Glutamatergic neuron (in vitro differentiated cells): ENCODE measurements around the gene PHKB. TPM values are rescaled to one million over a fixed set of nuclear protein-coding genes. Genes with fewer than 3 reads are reported as not detected.

ENCODE experiments used
- DNase-seq: peaks from one replicate; pipeline ENCODE4 v3.0.0; 2022
- H3K27ac Mint-ChIP-seq: one replicate; pipeline ENCODE4 v1.8.0; 2020; ENCODE audit warnings: mild to moderate bottlenecking, mixed read lengths, inconsistent platforms; ENCODE audit not compliant: unreplicated experiment
- H3K27me3 Mint-ChIP-seq: one replicate; pipeline ENCODE4 v1.8.0; 2020; ENCODE audit warnings: mild to moderate bottlenecking, moderate library complexity, mixed read lengths, inconsistent platforms; ENCODE audit not compliant: unreplicated experiment
- H3K36me3 Mint-ChIP-seq: one replicate; pipeline ENCODE4 v1.8.0; 2020; ENCODE audit warnings: mild to moderate bottlenecking, mixed read lengths, inconsistent platforms; ENCODE audit not compliant: unreplicated experiment
- H3K4me1 Mint-ChIP-seq: one replicate; pipeline ENCODE4 v1.8.0; 2020; ENCODE audit warnings: mild to moderate bottlenecking, low read depth, mixed read lengths, inconsistent platforms; ENCODE audit not compliant: unreplicated experiment
- H3K4me3 Mint-ChIP-seq: one replicate; pipeline ENCODE4 v1.8.0; 2020; ENCODE audit warnings: mild to moderate bottlenecking, mixed read lengths, inconsistent platforms; ENCODE audit not compliant: unreplicated experiment
- H3K9me3 Mint-ChIP-seq: one replicate; pipeline ENCODE4 v1.8.0; 2020; ENCODE audit warnings: mild to moderate bottlenecking, moderate library complexity, mixed read lengths, inconsistent platforms; ENCODE audit not compliant: unreplicated experiment
- total RNA-seq: library from RNA; stranded (reverse); fragmentation: NEBNext Ultra II Directional; extraction: Animal tissue kit (Norgen Biotek cat#: 25700); gene quantifications from one replicate; pipeline ENCODE4 v1.2.1, GENCODE V29; 2021; ENCODE audit not compliant: unreplicated experiment
- TF ChIP-seq, protein P1 (sequence below): fragments of 200-600 bp; sonication (generic); IDR thresholded peaks from one replicate; pipeline ENCODE4 v1.5.0; 2021; ENCODE audit not compliant: partially characterized antibody, unreplicated experiment

Gene PHKB
- total RNA-seq, 1 donor from 2014 or later, result 123 TPM

DNA sequence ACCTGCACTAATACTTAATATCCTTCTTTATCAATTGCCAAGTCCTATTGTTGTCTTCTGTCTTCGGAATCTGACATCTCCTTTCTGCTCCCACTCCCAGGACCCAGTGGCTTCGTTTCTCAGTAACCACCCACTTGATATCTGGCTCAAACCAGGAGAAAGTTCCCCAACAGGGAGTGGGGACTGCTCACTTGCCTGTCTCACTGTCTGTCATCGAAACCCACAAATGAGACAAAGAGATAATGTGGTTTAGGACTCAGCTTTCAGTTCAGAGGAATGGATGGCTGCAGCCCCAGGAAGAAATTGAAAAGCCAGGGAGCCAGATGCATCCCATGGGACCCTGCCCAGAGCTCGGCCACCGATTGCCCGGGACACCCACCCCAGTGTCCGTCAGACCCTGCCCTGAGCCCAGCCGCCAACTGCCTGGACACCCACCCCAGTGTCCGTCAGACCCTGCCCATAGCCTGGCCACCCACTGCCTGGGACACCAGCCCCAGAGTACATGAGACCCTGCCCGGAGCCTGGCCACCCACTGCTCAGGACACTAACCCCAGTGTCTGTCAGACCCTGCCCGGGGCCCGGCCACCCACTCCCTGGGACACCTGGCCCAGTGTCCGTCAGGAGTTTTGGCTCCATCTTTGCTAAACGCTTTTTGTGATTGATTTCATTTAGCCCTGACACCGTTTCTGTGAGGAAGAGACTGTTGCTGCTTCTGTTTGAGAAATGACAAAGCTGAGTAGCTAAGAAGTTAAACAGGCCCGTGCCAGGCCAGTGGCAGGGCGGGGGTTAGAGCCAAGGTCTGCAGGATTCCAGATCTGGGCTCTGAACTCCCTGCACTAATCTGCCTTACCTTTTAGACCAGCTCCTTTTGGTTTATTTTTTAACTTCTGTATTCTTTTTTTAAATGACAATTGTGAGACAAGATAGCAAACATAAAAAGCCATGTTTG is 251.4 kb downstream of the PHKB start:
- no peak for DNase-seq
- peaks cover 3% of the 10 kb centered on the region for H3K9me3 Mint-ChIP-seq
- no peak overlapping the region for H3K27ac Mint-ChIP-seq
- H3K4me1 Mint-ChIP-seq, result no peaks in the 10 kb centered on the region
- H3K27me3 Mint-ChIP-seq, result peaks cover 2% of the 10 kb centered on the region
- TF ChIP-seq, protein P1, sequence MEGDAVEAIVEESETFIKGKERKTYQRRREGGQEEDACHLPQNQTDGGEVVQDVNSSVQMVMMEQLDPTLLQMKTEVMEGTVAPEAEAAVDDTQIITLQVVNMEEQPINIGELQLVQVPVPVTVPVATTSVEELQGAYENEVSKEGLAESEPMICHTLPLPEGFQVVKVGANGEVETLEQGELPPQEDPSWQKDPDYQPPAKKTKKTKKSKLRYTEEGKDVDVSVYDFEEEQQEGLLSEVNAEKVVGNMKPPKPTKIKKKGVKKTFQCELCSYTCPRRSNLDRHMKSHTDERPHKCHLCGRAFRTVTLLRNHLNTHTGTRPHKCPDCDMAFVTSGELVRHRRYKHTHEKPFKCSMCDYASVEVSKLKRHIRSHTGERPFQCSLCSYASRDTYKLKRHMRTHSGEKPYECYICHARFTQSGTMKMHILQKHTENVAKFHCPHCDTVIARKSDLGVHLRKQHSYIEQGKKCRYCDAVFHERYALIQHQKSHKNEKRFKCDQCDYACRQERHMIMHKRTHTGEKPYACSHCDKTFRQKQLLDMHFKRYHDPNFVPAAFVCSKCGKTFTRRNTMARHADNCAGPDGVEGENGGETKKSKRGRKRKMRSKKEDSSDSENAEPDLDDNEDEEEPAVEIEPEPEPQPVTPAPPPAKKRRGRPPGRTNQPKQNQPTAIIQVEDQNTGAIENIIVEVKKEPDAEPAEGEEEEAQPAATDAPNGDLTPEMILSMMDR, result no peak
- no peak overlapping the region for H3K4me3 Mint-ChIP-seq
- H3K36me3 Mint-ChIP-seq, result no peaks in the 10 kb centered on the region

DNA sequence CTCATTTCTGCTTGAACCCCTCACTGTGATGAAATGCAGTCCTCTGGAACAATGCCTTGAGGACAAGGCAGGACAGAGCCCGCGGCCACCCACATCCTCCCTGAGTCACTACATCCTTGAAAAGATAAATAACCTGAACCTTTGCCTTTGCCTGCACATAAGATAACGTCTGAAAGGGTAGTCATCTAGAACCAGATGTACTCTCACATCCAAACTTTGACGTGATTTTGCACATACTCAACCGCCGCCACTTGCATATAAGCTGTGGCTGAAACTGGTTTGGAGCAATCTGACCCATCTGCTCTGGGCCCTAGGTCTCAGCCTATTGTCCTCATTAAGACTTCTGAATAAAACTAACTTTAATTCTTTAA is 252.1 kb downstream of the PHKB start:
- H3K9me3 Mint-ChIP-seq, result peaks cover 3% of the 10 kb centered on the region
- no peaks in the 10 kb centered on the region for H3K4me1 Mint-ChIP-seq
- DNase-seq, result no peak
- H3K36me3 Mint-ChIP-seq, result no peaks in the 10 kb centered on the region
- TF ChIP-seq, protein P1, result no peak
- H3K27ac Mint-ChIP-seq, result no peak overlapping the region
- peaks cover 2% of the 10 kb centered on the region for H3K27me3 Mint-ChIP-seq
- H3K4me3 Mint-ChIP-seq, result no peak overlapping the region

DNA sequence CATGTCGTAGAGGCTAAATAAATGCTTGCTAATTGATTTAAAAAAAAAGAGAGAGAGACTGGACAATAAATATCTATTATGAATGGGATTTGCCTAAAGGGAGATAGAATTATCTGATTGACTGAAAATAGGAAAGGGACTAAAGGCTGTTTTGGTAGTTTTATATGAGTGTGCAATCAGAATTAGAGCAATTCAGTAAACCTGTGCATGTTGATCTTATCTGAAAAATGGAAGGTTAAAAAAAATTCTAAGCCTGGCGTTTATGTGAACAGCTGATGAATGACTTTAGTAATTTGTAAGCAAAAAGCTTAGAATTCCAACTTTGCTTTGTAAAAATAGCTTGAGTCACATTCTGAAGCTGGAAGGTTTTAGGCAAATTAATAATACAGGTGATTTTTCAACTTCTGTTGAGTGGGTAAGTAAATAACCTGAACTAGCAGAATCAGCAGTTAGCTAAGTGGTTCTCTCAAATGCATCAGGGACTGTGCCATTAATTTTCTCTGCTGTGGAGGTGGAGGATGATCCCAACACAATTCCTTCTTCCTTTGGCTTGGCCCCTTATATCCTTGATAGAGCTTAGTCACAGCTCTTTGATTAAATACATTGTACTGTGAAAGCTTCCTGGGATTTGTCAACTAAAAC is 254.4 kb downstream of the PHKB start:
- no peak for DNase-seq
- Mint-ChIP-seq H3K9me3 (peaks cover 3% of the 10 kb centered on the region), H3K36me3 (no peaks in the 10 kb centered on the region), H3K27ac (no peak overlapping the region), H3K27me3 (peaks cover 2% of the 10 kb centered on the region), H3K4me3 (no peak overlapping the region), H3K4me1 (no peaks in the 10 kb centered on the region)
- TF ChIP-seq, protein P1, result no peak

DNA sequence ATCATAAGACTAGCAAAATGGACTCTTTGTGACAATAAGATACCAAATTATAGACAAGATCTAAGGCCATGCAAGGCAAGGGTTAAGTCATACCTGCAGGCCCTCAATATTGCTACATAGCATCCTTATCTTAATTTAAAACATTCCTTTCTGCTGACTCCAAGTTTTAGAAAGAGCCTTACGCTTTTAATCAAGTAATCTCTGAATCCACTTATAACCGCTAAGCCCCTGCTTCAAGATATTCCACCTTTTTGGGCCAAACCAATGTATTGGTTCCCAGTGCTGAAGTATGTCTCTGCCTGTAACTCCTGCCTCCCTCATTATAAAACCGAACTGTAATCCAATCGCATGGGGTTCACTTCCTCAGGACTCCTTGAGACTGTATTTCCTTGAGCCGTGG is 255.4 kb downstream of the PHKB start:
- Mint-ChIP-seq H3K36me3 (no peaks in the 10 kb centered on the region), H3K27ac (no peak overlapping the region), H3K4me3 (no peak overlapping the region), H3K9me3 (peaks cover 3% of the 10 kb centered on the region), H3K27me3 (peaks cover 2% of the 10 kb centered on the region), H3K4me1 (no peaks in the 10 kb centered on the region)
- TF ChIP-seq, protein P1, result no peak
- DNase-seq, result no peak

DNA sequence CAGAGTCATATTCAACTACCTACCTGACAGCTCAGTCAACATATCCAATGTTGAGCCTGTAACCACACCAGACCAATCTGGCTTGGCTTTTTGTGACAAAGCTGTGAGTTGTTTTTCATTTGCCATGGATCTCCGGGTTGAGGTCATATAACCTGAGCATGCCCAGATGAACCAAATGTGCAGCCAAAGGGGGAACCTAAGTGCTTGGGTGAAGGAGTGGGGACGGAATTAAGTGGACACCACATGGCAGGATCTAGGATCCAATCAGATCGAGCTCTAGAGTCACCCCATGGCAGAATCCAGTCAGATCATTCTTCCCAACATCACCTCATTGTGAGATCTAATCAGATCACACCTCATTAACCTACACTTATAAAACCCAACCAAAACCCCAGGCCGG is 258.6 kb downstream of the PHKB start:
- TF ChIP-seq, protein P1, result no peak
- H3K9me3 Mint-ChIP-seq, result no peaks in the 10 kb centered on the region
- H3K36me3 Mint-ChIP-seq, result no peaks in the 10 kb centered on the region
- H3K4me3 Mint-ChIP-seq, result no peak overlapping the region
- no peak for DNase-seq
- H3K4me1 Mint-ChIP-seq, result no peaks in the 10 kb centered on the region
- no peak overlapping the region for H3K27ac Mint-ChIP-seq
- peaks cover 7% of the 10 kb centered on the region for H3K27me3 Mint-ChIP-seq
